Measurements from ENCODE around the gene FBXL16. TPM values are rescaled to one million over a fixed set of nuclear protein-coding genes. Genes with fewer than 3 reads are reported as not detected.

Gene FBXL16
- total and polyA plus RNA-seq, 2 experiments from 2014 or later = 8.9 to 12.6 TPM

DNA sequence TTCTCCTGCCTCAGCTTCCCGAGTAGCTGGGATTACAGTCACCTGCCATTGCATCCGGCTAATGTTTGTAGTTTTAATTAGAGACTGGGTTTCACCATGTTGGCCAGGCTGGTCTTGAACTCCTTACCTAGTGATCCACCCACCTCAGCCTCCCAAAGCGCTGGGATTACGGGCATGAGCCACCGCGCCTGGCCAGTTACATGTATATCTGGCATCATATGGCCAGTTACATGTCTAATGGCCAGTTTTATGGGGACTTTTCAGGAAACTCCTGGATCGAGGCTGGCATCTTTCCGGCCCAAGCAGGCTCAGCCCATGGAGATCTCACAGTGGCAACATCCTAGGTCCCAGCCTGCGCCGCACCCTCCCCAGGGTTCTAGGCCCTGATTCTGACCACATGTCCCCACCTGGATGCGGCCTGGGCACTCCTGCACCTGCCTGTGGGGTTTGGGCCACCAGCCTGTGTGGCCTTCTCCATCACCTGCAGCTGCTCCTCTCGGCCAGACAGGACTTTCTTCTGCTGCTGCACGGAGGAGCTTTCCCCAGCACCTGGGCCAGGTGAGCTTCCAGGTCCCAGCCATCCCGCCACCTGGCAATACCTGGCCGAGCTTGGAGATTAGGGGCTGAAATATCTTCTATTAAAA lies 36.5 kb upstream of the FBXL16 start:
- ATAC-seq (no peak), DNase-seq (ENCODE audit: low spot score) (no peak)
- H3K27me3 Mint-ChIP-seq (ENCODE audit: insufficient read depth, low read depth, poor library complexity) = peaks cover 17% of the 10 kb centered on the region
- peak overlapping the region; percentile 82 for H3K4me3 Mint-ChIP-seq
- Histone ChIP-seq H3K27me3 (ENCODE audit: insufficient read depth) (no peaks in the 10 kb centered on the region), H3F3A (replicated peaks; ENCODE audit: low read depth) (0 out of 2 replicates have a peak, but pooled peaks cover 6% of the 10 kb centered on the region), H4K20me1 (replicated peaks; ENCODE audit: insufficient read depth) (no peaks in the 10 kb centered on the region), H3K36me3 (ENCODE audit: insufficient read depth) (no peaks in the 10 kb centered on the region), H3K27ac (ENCODE audit: low read depth) (no peak overlapping the region), H3K4me2 (0 out of 2 replicates have a peak overlapping the region, but pooled peaks have one; percentile 84), H3K4me1 (ENCODE audit: insufficient read depth) (no peaks in the 10 kb centered on the region; the same call in 1 of the 2 replicates), H3K9me2 (ENCODE audit: insufficient read depth) (no peaks in the 10 kb centered on the region), H2AFZ (no peak overlapping the region), H3K4me3 (no peak overlapping the region), H3K79me2 (replicated peaks; ENCODE audit: insufficient read depth) (no peaks in the 10 kb centered on the region)
- H3K36me3 Mint-ChIP-seq (ENCODE audit: low read depth) = peaks cover 12% of the 10 kb centered on the region
- H3K4me1 Mint-ChIP-seq = peaks cover 13% of the 10 kb centered on the region
- H3K9me3 Mint-ChIP-seq = no peaks in the 10 kb centered on the region
- no peak for TF ChIP-seq POLR2AphosphoS5 (IDR thresholded peaks at IDR 0.05; ENCODE audit: low read depth)
- TF ChIP-seq, protein P1, sequence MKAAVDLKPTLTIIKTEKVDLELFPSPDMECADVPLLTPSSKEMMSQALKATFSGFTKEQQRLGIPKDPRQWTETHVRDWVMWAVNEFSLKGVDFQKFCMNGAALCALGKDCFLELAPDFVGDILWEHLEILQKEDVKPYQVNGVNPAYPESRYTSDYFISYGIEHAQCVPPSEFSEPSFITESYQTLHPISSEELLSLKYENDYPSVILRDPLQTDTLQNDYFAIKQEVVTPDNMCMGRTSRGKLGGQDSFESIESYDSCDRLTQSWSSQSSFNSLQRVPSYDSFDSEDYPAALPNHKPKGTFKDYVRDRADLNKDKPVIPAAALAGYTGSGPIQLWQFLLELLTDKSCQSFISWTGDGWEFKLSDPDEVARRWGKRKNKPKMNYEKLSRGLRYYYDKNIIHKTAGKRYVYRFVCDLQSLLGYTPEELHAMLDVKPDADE (IDR thresholded peaks at IDR 0.05) = no peak
- TF ChIP-seq CREB1 (CRISPR knock-in tag; IDR thresholded peaks at IDR 0.05; ENCODE audit: low read depth) = no peak
- TF ChIP-seq, protein P2, sequence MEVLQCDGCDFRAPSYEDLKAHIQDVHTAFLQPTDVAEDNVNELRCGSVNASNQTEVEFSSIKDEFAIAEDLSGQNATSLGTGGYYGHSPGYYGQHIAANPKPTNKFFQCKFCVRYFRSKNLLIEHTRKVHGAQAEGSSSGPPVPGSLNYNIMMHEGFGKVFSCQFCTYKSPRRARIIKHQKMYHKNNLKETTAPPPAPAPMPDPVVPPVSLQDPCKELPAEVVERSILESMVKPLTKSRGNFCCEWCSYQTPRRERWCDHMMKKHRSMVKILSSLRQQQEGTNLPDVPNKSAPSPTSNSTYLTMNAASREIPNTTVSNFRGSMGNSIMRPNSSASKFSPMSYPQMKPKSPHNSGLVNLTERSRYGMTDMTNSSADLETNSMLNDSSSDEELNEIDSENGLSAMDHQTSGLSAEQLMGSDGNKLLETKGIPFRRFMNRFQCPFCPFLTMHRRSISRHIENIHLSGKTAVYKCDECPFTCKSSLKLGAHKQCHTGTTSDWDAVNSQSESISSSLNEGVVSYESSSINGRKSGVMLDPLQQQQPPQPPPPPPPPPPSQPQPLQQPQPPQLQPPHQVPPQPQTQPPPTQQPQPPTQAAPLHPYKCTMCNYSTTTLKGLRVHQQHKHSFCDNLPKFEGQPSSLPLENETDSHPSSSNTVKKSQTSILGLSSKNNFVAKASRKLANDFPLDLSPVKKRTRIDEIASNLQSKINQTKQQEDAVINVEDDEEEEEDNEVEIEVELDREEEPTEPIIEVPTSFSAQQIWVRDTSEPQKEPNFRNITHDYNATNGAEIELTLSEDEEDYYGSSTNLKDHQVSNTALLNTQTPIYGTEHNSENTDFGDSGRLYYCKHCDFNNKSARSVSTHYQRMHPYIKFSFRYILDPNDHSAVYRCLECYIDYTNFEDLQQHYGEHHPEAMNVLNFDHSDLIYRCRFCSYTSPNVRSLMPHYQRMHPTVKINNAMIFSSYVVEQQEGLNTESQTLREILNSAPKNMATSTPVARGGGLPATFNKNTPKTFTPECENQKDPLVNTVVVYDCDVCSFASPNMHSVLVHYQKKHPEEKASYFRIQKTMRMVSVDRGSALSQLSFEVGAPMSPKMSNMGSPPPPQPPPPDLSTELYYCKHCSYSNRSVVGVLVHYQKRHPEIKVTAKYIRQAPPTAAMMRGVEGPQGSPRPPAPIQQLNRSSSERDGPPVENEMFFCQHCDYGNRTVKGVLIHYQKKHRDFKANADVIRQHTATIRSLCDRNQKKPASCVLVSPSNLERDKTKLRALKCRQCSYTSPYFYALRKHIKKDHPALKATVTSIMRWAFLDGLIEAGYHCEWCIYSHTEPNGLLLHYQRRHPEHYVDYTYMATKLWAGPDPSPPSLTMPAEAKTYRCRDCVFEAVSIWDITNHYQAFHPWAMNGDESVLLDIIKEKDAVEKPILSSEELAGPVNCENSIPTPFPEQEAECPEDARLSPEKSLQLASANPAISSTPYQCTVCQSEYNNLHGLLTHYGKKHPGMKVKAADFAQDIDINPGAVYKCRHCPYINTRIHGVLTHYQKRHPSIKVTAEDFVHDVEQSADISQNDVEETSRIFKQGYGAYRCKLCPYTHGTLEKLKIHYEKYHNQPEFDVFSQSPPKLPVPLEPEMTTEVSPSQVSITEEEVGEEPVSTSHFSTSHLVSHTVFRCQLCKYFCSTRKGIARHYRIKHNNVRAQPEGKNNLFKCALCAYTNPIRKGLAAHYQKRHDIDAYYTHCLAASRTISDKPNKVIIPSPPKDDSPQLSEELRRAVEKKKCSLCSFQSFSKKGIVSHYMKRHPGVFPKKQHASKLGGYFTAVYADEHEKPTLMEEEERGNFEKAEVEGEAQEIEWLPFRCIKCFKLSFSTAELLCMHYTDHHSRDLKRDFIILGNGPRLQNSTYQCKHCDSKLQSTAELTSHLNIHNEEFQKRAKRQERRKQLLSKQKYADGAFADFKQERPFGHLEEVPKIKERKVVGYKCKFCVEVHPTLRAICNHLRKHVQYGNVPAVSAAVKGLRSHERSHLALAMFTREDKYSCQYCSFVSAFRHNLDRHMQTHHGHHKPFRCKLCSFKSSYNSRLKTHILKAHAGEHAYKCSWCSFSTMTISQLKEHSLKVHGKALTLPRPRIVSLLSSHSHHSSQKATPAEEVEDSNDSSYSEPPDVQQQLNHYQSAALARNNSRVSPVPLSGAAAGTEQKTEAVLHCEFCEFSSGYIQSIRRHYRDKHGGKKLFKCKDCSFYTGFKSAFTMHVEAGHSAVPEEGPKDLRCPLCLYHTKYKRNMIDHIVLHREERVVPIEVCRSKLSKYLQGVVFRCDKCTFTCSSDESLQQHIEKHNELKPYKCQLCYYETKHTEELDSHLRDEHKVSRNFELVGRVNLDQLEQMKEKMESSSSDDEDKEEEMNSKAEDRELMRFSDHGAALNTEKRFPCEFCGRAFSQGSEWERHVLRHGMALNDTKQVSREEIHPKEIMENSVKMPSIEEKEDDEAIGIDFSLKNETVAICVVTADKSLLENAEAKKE (CRISPR knock-in tag; IDR thresholded peaks at IDR 0.05) = no peak
- TF ChIP-seq, protein P3, sequence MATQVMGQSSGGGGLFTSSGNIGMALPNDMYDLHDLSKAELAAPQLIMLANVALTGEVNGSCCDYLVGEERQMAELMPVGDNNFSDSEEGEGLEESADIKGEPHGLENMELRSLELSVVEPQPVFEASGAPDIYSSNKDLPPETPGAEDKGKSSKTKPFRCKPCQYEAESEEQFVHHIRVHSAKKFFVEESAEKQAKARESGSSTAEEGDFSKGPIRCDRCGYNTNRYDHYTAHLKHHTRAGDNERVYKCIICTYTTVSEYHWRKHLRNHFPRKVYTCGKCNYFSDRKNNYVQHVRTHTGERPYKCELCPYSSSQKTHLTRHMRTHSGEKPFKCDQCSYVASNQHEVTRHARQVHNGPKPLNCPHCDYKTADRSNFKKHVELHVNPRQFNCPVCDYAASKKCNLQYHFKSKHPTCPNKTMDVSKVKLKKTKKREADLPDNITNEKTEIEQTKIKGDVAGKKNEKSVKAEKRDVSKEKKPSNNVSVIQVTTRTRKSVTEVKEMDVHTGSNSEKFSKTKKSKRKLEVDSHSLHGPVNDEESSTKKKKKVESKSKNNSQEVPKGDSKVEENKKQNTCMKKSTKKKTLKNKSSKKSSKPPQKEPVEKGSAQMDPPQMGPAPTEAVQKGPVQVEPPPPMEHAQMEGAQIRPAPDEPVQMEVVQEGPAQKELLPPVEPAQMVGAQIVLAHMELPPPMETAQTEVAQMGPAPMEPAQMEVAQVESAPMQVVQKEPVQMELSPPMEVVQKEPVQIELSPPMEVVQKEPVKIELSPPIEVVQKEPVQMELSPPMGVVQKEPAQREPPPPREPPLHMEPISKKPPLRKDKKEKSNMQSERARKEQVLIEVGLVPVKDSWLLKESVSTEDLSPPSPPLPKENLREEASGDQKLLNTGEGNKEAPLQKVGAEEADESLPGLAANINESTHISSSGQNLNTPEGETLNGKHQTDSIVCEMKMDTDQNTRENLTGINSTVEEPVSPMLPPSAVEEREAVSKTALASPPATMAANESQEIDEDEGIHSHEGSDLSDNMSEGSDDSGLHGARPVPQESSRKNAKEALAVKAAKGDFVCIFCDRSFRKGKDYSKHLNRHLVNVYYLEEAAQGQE (IDR thresholded peaks at IDR 0.05; ENCODE audit: unreplicated experiment) = no peak
- TF ChIP-seq, protein P4, sequence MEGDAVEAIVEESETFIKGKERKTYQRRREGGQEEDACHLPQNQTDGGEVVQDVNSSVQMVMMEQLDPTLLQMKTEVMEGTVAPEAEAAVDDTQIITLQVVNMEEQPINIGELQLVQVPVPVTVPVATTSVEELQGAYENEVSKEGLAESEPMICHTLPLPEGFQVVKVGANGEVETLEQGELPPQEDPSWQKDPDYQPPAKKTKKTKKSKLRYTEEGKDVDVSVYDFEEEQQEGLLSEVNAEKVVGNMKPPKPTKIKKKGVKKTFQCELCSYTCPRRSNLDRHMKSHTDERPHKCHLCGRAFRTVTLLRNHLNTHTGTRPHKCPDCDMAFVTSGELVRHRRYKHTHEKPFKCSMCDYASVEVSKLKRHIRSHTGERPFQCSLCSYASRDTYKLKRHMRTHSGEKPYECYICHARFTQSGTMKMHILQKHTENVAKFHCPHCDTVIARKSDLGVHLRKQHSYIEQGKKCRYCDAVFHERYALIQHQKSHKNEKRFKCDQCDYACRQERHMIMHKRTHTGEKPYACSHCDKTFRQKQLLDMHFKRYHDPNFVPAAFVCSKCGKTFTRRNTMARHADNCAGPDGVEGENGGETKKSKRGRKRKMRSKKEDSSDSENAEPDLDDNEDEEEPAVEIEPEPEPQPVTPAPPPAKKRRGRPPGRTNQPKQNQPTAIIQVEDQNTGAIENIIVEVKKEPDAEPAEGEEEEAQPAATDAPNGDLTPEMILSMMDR (conservative IDR thresholded peaks at IDR 0.05; ENCODE audit: low read depth in 2 of 2) = no peak
- TF ChIP-seq STAT1 (IDR thresholded peaks at IDR 0.05; ENCODE audit: unreplicated experiment) = no peak
- no peak for TF ChIP-seq ZNF331 (CRISPR knock-in tag; IDR thresholded peaks at IDR 0.05; ENCODE audit: low read depth)
- no peak for TF ChIP-seq EZH2 (IDR thresholded peaks at IDR 0.05; ENCODE audit: low read depth, unreplicated experiment)
- TF ChIP-seq JUNB (IDR thresholded peaks at IDR 0.05; ENCODE audit: unreplicated experiment) = no peak
- no peak for TF ChIP-seq NANOG (IDR thresholded peaks at IDR 0.05; ENCODE audit: borderline replicate concordance)
- TF ChIP-seq ZNF114 (CRISPR knock-in tag; IDR thresholded peaks at IDR 0.05) = no peak
- TF ChIP-seq EZH2phosphoT487 (IDR thresholded peaks at IDR 0.05; ENCODE audit: unreplicated experiment) = no peak
- no peak overlapping the region for H3K27ac Mint-ChIP-seq

Measured in GM23338 (cell line).